HG02840 (cell line): ENCODE data around the gene C2orf42.
"Not testable (repeated sequence)": the region's sequence is repeated elsewhere in the genome, so short reads cannot be mapped to it uniquely, and the experiment has no call there.

Experiments
- ATAC-seq: cut with Tn5 transposase; IDR thresholded peaks from one replicate; pipeline ENCODE4 v1.9.1; 2021; ENCODE audit warnings: mild to moderate bottlenecking, moderate library complexity, moderate number of reproducible peaks; ENCODE audit not compliant: unreplicated experiment, low FRiP score

Gene C2orf42

DNA sequence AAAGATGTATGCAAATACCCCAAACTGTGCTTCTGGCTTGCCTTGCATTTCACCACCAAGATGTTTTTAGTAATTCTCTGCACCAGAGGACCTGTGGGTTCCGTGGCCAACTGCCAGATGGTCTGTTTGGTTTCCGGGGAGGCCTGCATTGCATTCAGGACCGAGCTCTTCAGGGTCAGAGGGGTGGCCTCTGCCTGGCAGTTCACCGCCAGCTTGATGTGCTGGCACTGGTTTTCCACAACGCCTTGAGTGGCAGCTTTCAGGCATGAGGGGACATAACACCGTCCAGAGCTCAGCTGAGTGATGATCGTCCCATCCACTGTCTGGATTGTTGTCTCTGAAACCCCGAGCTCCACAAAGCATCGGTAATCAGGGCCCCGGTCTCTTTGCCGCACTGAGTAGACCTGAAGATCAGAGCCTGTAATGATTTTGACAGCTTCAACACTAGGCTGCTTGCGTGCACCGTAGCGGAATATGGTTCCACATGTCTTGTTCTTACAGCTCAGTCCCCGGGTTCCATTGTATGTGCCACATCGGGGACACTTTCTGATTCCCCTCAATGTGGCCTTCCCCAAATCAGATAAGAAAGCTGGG, 9.4 kb downstream of the C2orf42 start:
- ATAC-seq, result no peak

DNA sequence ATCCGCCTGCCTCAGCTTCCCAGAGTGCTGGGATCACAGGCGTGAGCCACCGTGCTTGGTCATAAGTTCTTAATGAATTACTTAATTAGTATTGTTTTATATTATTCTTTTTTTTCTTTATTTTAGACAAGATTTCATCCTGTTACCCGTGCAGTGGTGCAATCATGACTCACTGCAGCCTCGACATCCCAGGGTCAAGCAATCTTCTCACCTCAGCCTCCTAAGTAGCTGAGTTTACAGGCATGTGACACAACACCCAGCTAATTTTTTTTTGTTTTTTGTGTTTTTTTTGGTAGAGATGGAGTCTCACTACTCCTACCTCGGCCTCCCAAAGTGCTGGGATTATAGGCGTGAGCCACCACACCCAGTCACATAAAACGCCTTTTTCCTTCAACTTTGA, 17.3 kb downstream of the C2orf42 start:
- ATAC-seq, result no peak

DNA sequence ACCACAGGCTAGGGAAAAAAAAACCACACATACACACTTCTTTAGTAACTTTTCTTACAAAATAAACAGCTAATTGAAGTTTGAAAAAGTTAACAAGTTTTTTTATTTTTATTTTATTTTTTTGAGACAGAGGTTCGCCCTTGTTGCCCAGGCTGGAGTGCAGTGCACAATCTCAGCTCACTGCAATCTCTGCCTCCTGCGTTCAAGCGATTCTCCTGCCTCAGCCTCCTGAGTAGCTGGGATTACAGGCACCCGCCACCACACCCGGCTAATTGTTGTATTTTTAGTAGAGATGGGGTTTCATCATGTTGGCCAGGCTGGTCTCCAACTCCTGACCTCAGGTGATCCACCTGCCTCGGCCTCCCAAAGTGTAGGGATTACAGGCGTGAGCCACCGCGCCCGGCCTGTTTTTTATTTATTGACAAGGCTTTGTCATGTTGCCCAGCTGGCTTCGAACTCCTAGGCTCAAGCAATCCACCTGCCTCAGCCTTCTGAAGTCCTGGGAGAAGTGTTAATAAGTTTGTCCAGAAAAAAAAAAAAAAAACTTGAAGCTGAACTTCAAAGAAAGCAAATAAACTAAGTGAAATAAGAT, 21.1 kb downstream of the C2orf42 start:
- ATAC-seq, result not testable (repeated sequence)

DNA sequence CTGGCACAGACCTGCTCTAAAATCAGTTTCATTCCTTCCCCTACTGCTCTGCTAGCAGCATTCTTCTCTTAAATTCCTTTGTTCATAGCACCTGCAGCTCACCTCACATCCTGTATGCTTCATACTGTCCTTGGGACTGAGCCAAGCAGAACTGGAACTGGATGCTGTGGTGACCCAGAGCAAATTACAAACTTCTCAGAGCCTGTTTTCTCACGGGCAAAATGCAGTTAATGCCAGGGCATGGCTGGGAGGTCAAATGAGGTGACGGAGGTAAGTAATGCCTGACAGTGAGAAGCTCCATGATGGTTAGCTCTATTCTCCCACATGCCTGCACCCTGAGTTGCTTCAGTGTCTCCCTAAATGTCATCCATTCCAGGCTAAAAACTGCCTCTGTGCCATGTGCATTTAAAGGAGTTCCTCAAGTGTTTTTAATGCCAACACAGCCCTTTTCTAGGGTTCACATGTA, 29.7 kb downstream of the C2orf42 start:
- no peak for ATAC-seq

DNA sequence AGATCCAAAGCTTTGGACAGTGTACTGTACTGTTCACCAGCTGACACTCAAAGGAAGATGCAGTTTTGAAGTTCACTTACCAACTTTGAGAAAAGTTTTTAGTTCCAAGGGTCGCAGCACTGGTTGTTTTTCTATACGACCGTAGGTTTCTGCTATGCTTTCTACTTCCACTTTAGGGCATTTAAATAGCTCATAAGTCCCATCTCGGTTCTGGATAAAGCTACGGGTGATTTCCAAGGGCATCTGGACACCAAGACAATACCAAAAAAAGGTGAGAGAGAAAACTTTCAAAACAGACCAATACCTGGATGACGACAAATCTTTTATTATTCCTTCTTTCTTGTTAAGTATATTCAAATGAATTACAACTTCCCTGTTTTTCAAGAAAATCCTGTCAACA, 30.3 kb downstream of the C2orf42 start:
- no peak for ATAC-seq

DNA sequence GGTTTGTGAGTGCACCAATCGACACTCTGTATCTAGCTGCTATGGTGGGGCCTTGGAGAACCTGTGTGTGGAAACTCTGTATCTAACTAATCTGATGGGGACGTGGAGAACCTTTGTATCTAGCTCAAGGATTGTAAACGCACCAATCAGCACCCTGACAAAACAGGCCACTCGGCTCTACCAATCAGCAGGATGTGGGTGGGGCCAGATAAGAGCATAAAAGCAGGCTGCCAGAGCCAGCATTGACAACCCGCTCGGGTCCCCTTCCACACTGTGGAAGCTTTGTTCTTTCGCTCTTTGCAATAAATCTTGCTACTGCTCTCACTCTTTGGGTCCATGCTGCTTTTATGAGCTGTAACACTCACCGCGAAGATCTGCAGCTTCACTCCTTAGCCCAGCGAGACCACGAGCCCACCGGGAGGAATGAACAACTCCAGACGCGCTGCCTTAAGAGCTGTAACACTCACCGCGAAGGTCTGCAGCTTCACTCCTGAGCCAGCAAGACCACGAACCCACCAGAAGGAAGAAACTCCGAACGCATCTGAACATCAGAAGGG, 41.6 kb downstream of the C2orf42 start:
- not testable (repeated sequence) for ATAC-seq

DNA sequence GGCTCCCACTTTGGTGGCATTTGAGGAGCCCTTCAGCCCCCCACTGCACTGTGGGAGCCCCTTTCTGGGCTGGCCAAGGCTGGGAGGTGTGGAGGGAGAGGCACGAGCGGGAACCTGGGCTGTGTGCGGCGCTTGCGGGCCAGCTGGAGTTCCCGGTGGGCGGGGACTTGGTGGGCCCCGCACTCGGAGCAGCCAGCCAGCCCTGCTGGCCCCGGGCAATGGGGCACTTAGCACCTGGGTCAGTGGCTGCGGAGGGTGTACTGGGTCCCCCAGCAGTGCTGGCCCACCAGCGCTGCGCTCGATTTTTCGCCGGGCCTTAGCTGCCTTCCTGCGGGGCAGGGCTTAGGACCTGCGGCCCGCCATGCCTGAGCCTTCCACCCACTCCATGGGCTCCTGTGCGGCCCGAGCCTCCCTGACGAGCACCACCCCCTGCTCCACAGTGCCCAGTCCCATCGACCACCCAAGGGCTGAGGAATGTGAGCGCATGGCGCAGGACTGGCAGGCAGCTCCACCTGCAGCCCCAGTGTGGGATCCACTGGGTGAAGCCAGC, 42.5 kb downstream of the C2orf42 start:
- not testable (repeated sequence) for ATAC-seq

DNA sequence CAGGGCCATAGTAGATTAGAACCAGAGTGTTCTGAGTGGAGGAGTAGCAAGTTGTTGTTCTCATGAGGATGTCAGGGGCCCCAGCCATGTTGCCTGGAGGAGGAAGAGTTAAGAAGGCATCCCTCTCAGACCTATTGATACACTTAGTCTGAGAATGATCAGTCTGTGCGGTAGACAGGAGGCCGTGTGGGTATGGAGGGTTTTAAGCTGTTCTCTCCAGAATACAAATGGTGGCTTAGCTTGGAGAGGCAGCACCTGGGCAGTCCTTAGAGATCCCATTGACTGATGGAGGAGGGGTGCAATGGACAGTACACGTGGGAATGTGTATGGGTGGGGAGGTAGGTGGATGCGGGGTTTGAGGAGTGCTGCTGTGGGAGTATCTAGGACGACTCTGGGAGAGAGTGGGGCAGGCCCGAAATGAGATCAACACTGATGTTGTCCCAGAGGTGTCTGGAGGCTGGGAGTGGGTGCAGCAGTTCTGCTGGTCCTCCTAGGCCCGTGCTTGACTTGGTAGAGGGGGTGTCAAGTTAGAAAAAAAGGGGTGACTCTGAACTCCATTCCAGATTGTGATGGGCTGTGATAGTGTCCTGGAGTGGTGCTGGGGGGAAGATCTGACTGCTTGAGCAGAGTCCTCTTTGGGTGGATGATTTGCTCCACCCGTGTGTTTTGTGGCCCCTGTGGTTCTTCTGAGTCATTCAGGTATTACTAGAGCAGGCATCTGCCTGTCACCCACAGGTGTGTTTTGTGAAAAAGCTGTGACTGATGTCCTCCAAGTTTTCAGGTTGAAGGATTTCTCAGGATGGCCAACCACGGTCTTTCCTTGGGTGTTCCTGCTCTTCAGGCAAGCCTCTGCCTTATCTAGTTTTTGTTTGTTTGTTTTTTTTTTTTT, 44.7 kb downstream of the C2orf42 start:
- ATAC-seq, result no peak

DNA sequence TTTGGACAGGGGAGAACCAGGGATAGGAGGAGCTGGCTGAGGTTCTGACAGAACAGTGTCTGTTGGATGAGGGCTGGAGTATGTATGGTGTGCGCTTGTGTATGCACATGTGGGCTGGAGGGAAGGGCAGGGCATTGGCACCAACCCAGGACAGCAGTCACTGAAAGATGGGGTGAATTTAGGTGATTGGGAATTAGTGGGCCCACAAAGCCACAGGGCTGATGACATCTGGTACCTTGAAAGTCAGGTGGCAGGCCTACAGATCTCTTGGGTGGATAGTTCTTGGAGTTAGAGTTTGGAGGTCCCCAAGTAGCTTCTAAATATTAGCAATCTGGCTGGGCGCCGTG, 45.7 kb downstream of the C2orf42 start:
- ATAC-seq, result no peak

DNA sequence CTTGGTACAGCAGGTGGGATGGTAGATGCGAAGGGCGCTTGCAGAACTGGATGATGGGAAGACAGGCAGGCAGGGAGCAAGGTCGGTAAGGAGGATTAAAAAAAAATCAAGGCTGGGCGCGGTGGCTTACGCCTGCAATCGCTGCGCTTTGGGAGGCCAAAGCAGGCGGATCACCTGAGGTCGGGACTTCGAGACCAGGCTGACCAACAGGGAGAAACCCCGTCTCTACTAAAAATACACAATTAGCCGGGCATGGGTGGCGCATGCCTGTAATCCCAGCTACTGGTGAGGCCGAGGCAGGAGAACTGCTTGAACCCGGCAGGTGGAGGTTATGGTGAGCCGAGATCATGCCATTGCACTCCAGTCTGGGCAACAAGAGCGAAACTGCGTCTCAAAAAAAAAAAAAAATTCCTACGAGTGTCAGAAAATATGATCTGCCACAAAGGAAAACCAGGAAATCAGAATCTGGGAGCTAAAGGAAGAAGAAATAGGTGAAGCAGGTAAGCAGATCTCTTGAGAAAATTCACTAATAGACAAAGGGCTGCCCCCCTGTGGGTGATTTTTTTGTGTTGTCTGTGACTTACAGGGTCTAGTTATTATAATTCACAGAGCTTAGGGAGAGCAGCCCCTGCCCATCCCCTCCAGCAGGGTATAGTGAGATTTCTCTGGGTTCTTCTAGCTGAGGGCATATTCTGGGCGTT, 46.2 kb downstream of the C2orf42 start:
- ATAC-seq, result no peak

DNA sequence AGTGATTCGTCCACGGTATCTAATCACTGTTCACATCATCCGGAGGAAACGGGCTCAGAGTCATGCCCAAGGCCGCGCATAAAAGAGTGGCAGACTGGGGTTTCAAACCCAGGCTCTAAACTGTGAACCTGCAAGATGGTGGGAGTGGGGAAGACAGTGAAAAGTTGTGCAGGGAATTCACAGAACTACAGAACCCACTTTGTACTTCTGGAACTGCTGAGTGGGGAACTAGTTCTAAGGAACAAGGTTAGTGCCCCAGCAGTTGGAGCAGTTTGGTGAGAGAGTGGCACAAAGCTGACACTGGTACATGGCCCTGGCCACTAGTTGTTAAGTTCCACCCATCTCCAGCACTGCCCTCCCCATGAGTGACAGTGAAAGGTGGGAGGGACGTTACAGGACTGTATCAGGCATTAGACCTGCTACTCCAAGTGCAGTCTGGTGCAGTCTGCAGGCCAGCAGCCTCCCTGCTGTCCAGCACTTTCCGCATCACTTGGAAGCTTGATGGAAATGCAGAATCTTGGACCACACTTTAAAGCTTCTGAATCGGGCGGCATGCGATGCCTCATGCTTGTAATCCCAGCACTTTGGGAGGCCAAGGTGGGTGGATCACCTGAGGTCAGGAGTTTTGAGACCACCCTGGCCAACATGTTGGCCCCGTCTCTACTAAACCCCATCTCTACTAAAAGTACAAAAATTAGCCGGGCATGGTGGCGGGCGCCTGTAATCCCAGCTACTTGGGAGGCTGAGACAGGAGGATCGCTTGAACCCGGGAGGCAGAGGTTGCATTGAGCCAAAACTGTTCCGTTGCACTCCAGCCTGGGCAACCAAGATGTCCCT, 47.3 kb downstream of the C2orf42 start:
- ATAC-seq, result no peak

DNA sequence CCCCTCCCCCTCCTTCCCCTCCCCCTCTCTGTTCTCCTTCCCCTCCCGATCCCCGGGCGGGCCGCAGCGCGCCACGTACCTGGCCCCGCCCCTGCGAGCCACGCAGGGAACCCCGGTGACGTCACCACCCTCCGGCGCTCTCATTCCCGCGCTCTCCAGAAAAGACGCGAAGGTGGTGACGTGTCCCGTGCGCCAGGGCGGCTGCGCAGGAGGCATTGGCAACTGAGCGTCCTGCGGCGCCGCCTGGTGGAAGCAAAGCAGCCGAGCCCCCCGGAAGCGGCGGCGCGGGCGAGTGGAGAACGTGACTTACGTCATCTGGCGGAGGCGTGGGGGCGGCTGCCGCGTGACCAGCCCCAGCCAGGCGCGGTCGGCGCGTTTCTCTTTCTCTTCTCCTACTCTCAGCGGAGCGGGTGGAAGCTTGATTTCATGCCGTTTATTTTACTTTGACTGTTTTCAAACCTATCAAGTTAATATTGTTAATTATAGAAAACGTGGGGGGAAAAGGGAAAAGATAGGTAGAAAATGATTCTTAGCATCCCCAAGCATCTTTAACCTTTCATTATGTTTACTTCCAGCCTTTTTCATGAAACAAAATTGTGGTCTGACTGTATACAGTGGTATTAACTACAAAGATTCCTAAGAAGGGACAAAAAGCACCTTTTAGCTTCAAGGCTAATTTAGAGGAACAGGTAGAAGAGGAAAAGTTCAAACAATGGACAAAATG, 48.1 kb downstream of the C2orf42 start:
- ATAC-seq, result peak; percentile 75

DNA sequence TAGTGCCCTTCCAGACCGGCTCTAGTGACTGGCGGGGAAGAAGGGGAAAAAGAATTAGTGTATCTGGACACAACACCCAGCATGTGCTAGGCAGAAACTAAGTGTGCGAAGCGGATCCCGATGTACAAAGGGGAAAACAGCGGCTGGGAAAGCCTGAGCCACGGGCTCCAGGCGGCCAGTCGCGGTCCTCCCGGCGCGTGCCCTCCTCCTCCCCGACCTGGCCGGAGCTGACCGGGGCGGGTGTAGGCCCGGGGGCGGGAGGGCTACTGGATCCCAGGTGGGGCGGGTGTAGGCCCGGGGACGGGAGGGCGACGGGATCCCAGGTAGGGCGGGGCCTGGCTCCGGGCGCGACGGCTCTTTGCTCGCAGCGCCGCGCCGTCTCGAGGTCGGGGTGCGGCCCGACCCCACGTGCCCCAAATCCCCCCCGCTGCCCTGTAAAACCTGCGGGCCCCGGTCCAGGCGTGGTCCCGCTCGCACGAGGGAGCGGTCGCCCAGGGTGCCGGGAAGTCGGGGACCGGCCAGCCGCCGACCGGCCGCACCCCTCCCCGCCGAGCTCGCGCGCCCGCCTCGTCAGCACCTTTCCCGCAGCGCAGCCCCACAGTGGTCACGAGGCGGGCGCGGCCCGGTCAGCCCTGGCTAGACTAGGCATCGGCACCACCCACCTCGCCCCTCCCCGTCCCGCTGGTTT, 48.8 kb downstream of the C2orf42 start:
- ATAC-seq, result peak; percentile 36

DNA sequence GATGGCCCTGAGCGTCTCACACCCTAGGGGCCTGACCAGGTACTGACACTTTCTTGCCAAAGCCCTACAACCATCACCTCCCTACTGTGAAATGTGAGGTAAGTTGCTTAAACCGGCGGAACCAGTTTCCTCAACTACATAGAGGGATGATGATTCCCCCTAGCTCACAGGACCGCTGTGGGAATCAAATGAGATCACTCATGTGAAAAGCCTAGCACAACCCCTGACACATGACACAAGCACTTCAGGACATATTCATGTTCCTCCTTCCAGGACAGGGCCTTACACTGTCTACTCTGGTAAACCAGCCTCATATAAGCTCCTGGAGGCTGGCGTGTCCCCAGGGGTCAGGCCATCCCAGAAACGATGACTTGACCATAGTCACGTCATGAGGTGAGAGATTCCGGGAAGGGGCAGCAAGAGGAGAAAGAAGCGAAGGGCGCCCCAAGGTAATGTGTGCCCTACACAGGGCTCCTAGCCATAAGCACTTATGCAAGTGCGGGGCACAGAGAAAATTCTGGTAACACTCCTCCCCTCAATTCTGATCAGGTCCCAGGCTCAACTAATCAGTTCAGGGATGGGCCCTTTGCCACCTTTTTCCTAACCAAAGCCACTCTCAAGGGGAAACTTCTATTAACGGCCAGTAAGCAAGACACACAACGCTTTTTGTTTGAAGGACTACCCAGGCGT, 49.5 kb downstream of the C2orf42 start:
- ATAC-seq, result no peak

DNA sequence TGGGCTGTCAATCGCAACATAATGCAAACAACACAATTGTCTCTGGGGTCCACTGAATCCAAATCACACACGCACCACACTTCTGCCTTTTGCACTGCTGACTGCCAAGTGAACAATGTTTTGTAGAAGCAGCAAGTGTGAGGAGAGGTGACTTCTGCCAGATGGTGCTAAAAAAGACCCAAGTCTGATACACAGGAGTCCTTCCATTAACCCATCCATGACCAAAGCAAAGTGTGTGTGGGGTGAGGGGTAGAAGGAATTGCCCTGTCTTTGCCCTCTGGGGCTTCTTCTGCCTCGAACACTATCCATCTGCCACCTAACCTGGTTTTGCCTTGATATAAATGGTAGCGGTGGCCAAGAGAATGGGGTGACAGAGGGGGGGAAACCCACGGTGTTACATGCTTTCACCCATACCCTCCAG, 50.0 kb downstream of the C2orf42 start:
- no peak for ATAC-seq

DNA sequence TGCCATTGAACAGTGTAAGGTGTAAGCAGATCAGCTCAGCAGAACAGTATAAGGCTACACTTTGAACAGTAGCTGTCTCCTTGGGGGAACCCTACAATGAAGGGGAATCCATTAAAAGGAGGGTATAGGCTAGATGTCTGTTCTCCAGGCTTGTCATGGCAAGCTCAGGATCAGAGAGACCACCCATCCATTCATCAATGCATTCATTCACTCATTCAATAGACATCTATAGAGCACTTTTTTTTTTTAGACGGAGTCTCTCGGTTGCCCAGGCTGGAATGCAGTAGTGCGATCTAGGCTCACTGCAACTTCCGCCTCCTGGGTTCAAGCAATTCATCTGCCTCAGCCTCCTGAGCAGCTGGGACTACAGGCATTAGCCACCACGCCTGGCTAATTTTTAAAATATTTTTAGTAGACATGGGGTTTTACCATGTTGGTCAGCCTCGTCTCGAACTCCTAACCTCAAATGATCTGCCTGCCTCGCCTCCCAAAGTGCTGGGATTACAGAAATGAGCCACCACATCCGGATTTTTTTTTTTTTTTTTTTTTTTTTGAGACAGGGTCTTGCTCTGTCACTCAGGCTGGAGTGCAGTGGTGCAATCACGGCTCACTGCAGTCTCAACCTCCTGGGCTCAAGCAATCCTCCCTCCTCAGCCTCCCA, 56.4 kb downstream of the C2orf42 start:
- ATAC-seq, result not testable (repeated sequence)
